Epithelial cell of proximal tubule (primary cell): ENCODE data around the gene RTN1. TPM values are rescaled to one million over a fixed set of nuclear protein-coding genes. Genes with fewer than 3 reads are reported as not detected.

Experiments used
- DNase-seq: peaks from one replicate; pipeline ENCODE4 v3.0.0-alpha.2; 2011; ENCODE audit warnings: low read depth
- H3K4me3 ChIP-seq: 2 replicates; pipeline ENCODE4 v1.5.1; 2011; ENCODE audit warnings: low read depth, mild to moderate bottlenecking, low read length
- total RNA-seq: library from RNA; depleted of rRNA; stranded (reverse); fragments of >200 nt; gene quantifications from 2 replicates; pipeline ENCODE4 v1.2.3, GENCODE V29; 2015
- TF ChIP-seq, protein P1 (sequence below): conservative IDR thresholded peaks from 2 replicates; pipeline ENCODE4 v1.5.1; 2012; ENCODE audit warnings: low read depth, mild to moderate bottlenecking, low read length

RTN1 gene
- total RNA-seq, 1 donor from 2014 or later = 0.35 TPM

DNA sequence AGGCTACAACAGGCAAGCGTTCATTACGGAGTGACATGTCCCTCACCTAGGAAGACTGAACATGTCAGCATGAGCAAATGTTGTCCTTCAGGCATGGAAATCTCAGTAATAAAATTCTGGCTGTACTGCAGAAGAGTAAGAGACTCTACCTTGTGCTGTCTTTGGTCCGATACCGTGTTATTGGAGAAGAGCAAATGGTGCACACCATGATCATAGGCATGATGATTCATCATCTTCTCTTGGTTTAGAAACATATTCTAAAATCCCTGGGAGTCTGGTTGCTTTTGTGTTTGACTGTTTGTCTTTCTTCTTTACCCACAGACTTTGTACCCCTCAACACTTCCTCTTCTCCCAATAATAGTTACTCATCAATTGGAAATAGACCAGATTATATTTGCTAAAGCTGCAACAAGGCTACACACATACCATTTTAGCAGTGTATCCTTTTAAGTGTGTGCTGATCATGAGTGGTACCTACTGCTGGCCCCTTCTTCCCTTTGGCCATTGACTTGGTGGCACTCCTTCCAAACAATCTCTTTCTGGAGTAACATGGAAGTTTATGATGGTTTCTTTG lies 93.5 kb downstream of the RTN1 start:
- no peak for DNase-seq
- TF ChIP-seq, protein P1, sequence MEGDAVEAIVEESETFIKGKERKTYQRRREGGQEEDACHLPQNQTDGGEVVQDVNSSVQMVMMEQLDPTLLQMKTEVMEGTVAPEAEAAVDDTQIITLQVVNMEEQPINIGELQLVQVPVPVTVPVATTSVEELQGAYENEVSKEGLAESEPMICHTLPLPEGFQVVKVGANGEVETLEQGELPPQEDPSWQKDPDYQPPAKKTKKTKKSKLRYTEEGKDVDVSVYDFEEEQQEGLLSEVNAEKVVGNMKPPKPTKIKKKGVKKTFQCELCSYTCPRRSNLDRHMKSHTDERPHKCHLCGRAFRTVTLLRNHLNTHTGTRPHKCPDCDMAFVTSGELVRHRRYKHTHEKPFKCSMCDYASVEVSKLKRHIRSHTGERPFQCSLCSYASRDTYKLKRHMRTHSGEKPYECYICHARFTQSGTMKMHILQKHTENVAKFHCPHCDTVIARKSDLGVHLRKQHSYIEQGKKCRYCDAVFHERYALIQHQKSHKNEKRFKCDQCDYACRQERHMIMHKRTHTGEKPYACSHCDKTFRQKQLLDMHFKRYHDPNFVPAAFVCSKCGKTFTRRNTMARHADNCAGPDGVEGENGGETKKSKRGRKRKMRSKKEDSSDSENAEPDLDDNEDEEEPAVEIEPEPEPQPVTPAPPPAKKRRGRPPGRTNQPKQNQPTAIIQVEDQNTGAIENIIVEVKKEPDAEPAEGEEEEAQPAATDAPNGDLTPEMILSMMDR = no peak
- no peak overlapping the region for H3K4me3 ChIP-seq

DNA sequence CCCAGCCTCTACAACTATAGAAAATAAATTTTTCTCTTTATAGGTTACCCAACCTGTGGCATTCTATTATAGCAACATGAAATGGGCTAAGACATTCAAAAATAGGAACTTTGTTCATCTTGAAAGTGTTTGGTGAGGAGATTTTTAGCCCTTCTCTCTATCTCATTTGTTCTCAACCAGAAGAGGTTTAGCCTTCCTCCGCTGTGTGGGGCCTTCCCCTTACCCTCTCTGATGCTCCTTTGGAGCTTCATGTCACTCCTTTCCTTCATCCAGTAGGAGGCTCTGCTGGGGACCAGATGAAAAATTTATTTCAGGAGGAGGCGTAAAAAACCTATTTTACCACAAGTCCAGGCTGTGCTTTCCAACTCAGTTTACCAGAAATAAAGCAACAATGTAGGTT lies 94.1 kb downstream of the RTN1 start:
- H3K4me3 ChIP-seq = no peak overlapping the region
- TF ChIP-seq, protein P1 = no peak
- no peak for DNase-seq

DNA sequence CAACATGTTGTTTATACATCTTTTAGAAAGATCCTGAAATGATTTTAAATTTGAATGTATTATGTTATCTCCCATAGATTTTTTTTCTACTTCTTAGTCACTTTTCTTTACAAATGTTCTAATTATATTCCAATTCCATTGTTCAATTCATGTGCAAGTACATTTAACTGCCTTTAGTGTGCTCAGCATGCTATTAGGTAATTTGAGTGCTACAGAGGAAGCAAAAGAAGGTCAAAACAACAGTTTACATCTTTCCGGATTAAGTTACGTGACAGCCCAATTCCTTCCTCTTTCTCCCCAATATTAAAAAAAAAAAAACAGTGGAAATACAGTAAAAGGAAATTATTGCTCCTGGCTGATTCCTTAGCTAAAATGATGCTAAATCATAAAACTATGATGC lies 98.3 kb downstream of the RTN1 start:
- no peak overlapping the region for H3K4me3 ChIP-seq
- no peak for DNase-seq
- TF ChIP-seq, protein P1 = no peak

DNA sequence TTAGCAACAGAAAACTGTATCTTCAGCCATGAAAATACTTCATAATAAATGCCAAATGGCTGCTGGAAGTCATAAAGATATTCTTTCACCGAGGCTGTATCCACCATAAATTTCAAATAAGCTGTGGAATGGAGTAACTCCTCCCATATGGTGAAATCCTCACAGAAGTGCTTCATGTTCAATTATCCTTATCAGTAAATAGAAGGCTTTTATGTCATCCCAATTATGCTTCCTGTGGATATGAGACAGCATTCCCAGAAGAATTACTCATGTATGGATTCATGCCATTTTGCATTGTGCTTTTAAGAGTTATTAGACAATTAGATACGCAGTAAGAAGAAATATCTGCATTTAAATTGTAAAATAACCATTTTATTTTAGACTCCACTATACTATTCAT lies 99.0 kb downstream of the RTN1 start:
- H3K4me3 ChIP-seq = no peak overlapping the region
- DNase-seq = no peak
- TF ChIP-seq, protein P1 = no peak

DNA sequence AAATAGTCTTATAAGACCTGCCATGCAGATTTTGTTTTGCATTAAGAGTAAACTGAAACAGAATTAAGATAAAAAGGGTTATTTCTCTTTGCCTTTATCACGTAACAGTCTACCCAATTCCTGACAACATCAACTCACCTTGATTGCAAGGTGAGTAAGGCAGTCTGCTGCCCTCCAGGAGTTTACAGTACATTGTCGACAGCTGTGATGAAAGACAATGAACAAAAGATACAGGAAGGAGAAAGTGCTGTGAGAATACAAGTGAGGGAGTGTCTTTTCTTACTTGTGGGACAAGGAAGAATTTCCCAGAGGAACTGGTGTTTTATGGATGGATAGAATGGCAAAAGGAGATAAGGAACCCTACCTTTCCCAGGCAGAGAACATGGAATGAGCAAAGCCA lies 101.0 kb downstream of the RTN1 start:
- no peak for DNase-seq
- no peak overlapping the region for H3K4me3 ChIP-seq
- TF ChIP-seq, protein P1 = no peak

DNA sequence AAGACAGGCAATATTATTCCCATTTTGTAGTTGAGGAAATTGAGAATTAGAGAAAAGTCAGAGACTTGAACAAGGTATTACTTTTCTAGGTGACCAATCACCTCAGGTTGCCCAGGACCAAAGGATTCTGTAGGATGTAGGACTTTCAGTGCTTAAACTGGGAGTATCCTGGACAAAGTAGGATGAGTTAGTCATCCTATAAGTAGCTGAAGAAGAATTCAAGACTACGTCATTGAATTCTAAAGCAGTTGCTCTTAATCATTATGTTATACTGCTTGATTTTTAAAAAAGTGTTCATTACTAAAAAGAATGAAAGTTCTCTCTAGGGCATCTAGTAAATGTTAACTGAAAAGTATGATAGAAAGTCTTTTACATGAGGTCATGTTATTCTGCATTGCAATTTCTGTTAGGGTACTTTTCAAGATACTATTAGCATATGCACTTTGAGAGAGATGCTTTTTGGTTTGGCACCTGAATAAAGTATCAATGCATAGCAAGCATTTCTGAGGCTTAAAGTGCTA lies 101.7 kb downstream of the RTN1 start:
- H3K4me3 ChIP-seq = no peak overlapping the region
- DNase-seq = no peak
- TF ChIP-seq, protein P1 = no peak

DNA sequence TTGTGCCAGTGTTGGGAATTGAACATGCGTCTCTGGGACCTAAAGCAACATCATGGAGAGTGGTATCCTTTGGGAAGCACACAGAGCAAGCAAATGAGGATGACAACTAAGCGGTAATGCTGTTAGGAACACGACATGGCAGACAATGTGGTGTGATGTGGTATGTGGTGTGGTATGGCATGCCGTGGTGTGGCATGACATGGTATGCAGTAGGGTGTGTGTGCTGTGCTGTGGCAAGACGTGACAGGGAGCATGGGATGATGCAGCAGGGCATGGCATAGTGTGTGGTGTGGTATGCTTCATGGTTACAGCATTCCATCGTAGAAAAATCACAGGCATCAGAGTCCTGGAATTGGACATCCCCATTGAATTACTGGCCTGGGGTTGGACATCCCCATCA lies 108.7 kb downstream of the RTN1 start:
- DNase-seq = no peak
- H3K4me3 ChIP-seq = no peak overlapping the region
- TF ChIP-seq, protein P1 = no peak
